B cell (primary cell): ENCODE data around the gene HS6ST2. TPM values are rescaled to one million over a fixed set of nuclear protein-coding genes. Genes with fewer than 3 reads are reported as not detected.

ENCODE experiments used
- ATAC-seq: fragments of 200-7000 bp; cut with Tn5 transposase; one replicate; pipeline ENCODE4 v1.10.0; 2021; ENCODE audit warnings: low read depth, mild to moderate bottlenecking, moderate number of reproducible peaks, moderate library complexity
- CTCF ChIA-PET: fragments of 350-600 bp; sonication (Branson Sonifier 250); formaldehyde crosslinking; loops from one replicate; lab custom pipeline; 2021; ENCODE audit warnings: antibody characterized with exemption, inconsistent platforms; lab: Charles Lee
- POLR2A ChIA-PET: fragments of 350-600 bp; sonication (Branson Sonifier 250); formaldehyde crosslinking; loops from one replicate; lab custom pipeline; 2021; ENCODE audit warnings: antibody characterized with exemption; lab: Charles Lee
- DNase-seq: peaks from one replicate; pipeline ENCODE4 v3.0.0; 2013
- H2AFZ ChIP-seq: 2 replicates; pipeline ENCODE4 v1.6.1; 2012; ENCODE audit warnings: mild to moderate bottlenecking, low read depth, low read length; ENCODE audit not compliant: insufficient read depth, poor library complexity, severe bottlenecking
- H3K27ac ChIP-seq, 2 donors: 1 replicate in 1 of 2; 2 replicates in 1 of 2; pipeline ENCODE4 v1.5.1; 2012 to 2013; ENCODE audit warnings: low read length in 2 of 2, mild to moderate bottlenecking in 2 of 2, moderate library complexity in 1 of 2
- H3K27me3 ChIP-seq, 4 experiments: fragments of 200-600 bp in 1 of 4; sonication (generic) in 1 of 4; replicated peaks in 1 of 4; 1 replicate in 2 of 4; 2 replicates in 2 of 4; pipeline versions ENCODE4 v1.6.1 to v1.7.0; 2013 to 2016; ENCODE audit warnings: low read length in 3 of 4, mild to moderate bottlenecking in 2 of 4, mixed read lengths in 1 of 4, moderate library complexity in 1 of 4; ENCODE audit not compliant: insufficient read depth in 4 of 4, control insufficient read depth in 3 of 4; ENCODE audit errors: control extremely low read depth in 1 of 4
- H3K36me3 ChIP-seq, 2 experiments: replicated peaks in 1 of 2; 1 replicate in 1 of 2; 2 replicates in 1 of 2; pipeline versions ENCODE4 v1.6.1 to v1.7.1; 2013; ENCODE audit warnings: low read length in 1 of 2; ENCODE audit not compliant: insufficient read depth in 2 of 2, control insufficient read depth in 1 of 2; ENCODE audit errors: control extremely low read depth in 1 of 2, extremely low read depth in 1 of 2
- H3K4me1 ChIP-seq, 2 donors: fragments of 200-600 bp in 1 of 2; sonication (generic) in 1 of 2; 1 replicate in 1 of 2; 2 replicates in 1 of 2; pipeline versions ENCODE4 v1.5.1 to v1.6.1; 2013 to 2017; ENCODE audit warnings: low read length in 2 of 2; ENCODE audit not compliant: control insufficient read depth in 2 of 2, insufficient read depth in 2 of 2
- H3K4me2 ChIP-seq: replicated peaks from 2 replicates; pipeline ENCODE3; 2012; ENCODE audit warnings: mild to moderate bottlenecking, low read depth, low read length; ENCODE audit not compliant: poor library complexity, severe bottlenecking
- H3K4me3 ChIP-seq, 5 experiments: fragments of 200-600 bp in 1 of 5; sonication (generic) in 1 of 5; 1 replicate in 3 of 5; 2 replicates in 2 of 5; pipeline versions ENCODE4 v1.5.1 to v1.7.0; 2011 to 2016; ENCODE audit warnings: low read length in 4 of 5, mild to moderate bottlenecking in 4 of 5, low read depth in 2 of 5, control low read depth in 1 of 5, moderate library complexity in 1 of 5; ENCODE audit not compliant: insufficient read depth in 1 of 5; ENCODE audit errors: control extremely low read depth in 1 of 5, extremely low read depth in 1 of 5
- H3K79me2 ChIP-seq: fragments of 200-600 bp; sonication (generic); one replicate; pipeline ENCODE4 v1.6.0; 2016; ENCODE audit warnings: low read length; ENCODE audit not compliant: control insufficient read depth, insufficient read depth
- H3K9ac ChIP-seq: fragments of 200-600 bp; sonication (generic); 2 replicates; pipeline ENCODE4 v1.6.1; 2017; ENCODE audit warnings: mild to moderate bottlenecking, low read length, moderate library complexity
- H3K9me3 ChIP-seq, 3 donors: one replicate each; pipeline versions ENCODE4 v1.6.1 to v1.7.1; 2013; ENCODE audit warnings: low read length in 2 of 3; ENCODE audit not compliant: control insufficient read depth in 2 of 3, insufficient read depth in 1 of 3; ENCODE audit errors: control extremely low read depth in 1 of 3
- H4K20me1 ChIP-seq: 2 replicates; pipeline ENCODE4 v1.6.0; 2012; ENCODE audit warnings: mild to moderate bottlenecking, low read length; ENCODE audit not compliant: insufficient read depth, control insufficient read depth, poor library complexity, severe bottlenecking
- H3K27ac Mint-ChIP-seq: one replicate; pipeline ENCODE4 v1.8.0; 2021; ENCODE audit warnings: mixed read lengths
- H3K27me3 Mint-ChIP-seq: one replicate; pipeline ENCODE4 v1.8.0; 2021; ENCODE audit warnings: mixed read lengths
- H3K4me1 Mint-ChIP-seq: one replicate; pipeline ENCODE4 v1.8.0; 2021; ENCODE audit warnings: mixed read lengths
- H3K4me3 Mint-ChIP-seq: one replicate; pipeline ENCODE4 v1.8.0; 2021; ENCODE audit warnings: mixed read lengths
- H3K9me3 Mint-ChIP-seq: one replicate; pipeline ENCODE4 v1.8.0; 2022; ENCODE audit warnings: mixed read lengths; ENCODE audit not compliant: insufficient read depth
- EZH2 ChIP-seq: IDR thresholded peaks from 2 replicates; pipeline ENCODE4 v1.6.1; 2012; ENCODE audit warnings: borderline replicate concordance, low read depth, mild to moderate bottlenecking, moderate library complexity, low read length; ENCODE audit not compliant: insufficient read depth, poor library complexity, severe bottlenecking
- WGBS: methylation state at CpG from one replicate; pipeline ENCODE4 v1.1.5; 2013; ENCODE audit warnings: missing lambda C conversion rate; ENCODE audit not compliant: insufficient coverage; 5-methylcytosine and 5-hydroxymethylcytosine counted together
- intact Hi-C: fragments of 100-400 bp; cut with micrococcal nuclease; formaldehyde crosslinking; loops from one replicate; pipeline ENCODE4 v1.10.0; 2022
- polyA plus RNA-seq: library from polyadenylated mRNA; depleted of rRNA; stranded (reverse); fragments of >200 nt; gene quantifications from 2 replicates; pipeline ENCODE4 v1.2.3, GENCODE V29; 2012
- total RNA-seq, 2 donors: library from RNA; stranded (reverse); fragments of 120-200 nt in 1 of 2; gene quantifications; 1 replicate in 1 of 2; 2 replicates in 1 of 2; pipeline versions ENCODE4 v1.2.3 to v1.2.4, GENCODE V29; 2013 to 2022
- TF ChIP-seq, protein P1 (sequence below): fragments of 200-600 bp; IDR thresholded peaks from one replicate; pipeline ENCODE4 v1.8.0; 2022; ENCODE audit warnings: antibody characterized with exemption, mild to moderate bottlenecking

The HS6ST2 gene
- total and polyA plus RNA-seq, 2 donors (not counting 1 experiment from before 2014, with no cell fraction given) = not detected

DNA sequence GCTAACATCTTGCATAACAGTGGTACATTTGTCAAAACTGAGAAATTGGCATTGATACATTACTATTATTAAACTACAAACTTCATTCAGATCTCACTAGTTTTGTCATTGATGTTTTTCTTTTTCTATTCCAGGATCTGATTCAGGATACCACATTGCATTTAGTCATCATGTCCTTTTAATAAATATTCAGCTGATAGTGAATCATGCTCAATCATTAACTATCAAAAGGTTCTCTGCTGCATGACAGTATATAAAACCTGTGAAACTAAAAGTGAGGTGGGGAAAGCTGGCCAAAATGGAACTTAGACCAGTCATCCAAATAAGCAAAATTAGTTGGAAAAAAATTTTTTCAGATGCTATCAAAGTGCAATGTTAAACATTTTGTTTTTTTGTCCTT lies 28.1 kb upstream of the HS6ST2 start:
- intact Hi-C loops = no loop called here
- no peaks in the 10 kb centered on the region for H3K27me3 ChIP-seq
- no peak for TF ChIP-seq EZH2
- TF ChIP-seq, protein P1, sequence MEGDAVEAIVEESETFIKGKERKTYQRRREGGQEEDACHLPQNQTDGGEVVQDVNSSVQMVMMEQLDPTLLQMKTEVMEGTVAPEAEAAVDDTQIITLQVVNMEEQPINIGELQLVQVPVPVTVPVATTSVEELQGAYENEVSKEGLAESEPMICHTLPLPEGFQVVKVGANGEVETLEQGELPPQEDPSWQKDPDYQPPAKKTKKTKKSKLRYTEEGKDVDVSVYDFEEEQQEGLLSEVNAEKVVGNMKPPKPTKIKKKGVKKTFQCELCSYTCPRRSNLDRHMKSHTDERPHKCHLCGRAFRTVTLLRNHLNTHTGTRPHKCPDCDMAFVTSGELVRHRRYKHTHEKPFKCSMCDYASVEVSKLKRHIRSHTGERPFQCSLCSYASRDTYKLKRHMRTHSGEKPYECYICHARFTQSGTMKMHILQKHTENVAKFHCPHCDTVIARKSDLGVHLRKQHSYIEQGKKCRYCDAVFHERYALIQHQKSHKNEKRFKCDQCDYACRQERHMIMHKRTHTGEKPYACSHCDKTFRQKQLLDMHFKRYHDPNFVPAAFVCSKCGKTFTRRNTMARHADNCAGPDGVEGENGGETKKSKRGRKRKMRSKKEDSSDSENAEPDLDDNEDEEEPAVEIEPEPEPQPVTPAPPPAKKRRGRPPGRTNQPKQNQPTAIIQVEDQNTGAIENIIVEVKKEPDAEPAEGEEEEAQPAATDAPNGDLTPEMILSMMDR = no peak
- no peaks in the 10 kb centered on the region for H4K20me1 ChIP-seq
- H3K27me3 Mint-ChIP-seq = peaks cover 9% of the 10 kb centered on the region
- no peak overlapping the region for H3K4me3 Mint-ChIP-seq
- no peak overlapping the region for H3K9ac ChIP-seq
- no peaks in the 10 kb centered on the region for H3K4me1 ChIP-seq
- H3K4me2 ChIP-seq = no peak overlapping the region
- H3K36me3 ChIP-seq = no peaks in the 10 kb centered on the region
- no peak overlapping the region for H3K27ac ChIP-seq
- DNase-seq = no peak
- H3K79me2 ChIP-seq = no peaks in the 10 kb centered on the region
- ATAC-seq = no peak
- ChIA-PET CTCF (interaction anchor here (0.6 kb wide), 1 partner anchor 1330 kb away, joined by 3 read pairs; no protein-coding TSS in a partner anchor), POLR2A (no interaction called here)
- no peak overlapping the region for H3K27ac Mint-ChIP-seq
- no peak overlapping the region for H3K4me3 ChIP-seq
- H3K9me3 Mint-ChIP-seq = no peaks in the 10 kb centered on the region
- no peaks in the 10 kb centered on the region for H3K4me1 Mint-ChIP-seq
- no peaks in the 10 kb centered on the region for H3K9me3 ChIP-seq
- no peak overlapping the region for H2AFZ ChIP-seq

DNA sequence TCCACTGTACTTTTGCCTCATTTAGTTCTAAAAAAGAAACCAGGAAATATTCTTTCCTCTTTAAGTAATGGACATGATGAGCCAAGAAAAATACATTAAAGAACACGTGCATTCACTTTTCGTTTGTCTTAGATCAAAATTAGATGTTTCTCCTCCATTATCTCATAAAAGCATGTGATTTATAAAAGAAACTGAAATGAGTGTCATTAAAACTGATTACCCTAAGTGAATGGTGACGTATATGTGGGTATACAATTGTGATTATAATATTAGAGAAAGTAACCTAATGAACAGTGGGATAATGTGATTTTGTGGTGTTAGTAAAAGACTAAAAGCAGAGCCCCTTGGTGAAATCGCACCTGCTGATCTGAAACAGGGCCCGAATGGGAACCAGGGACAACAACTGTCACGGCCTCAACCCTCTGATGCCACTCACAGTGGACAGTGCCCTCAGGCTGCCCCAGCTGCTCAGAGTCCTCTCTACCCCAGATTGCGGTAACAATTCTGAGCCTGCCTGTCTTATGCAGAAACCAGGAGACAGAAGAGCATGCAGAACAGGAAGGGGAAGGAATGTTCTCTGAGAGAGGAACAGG lies 25.7 kb upstream of the HS6ST2 start:
- DNase-seq (no peak), ATAC-seq (no peak)
- Histone ChIP-seq H3K9me3 (no peaks in the 10 kb centered on the region), H3K4me3 (no peak overlapping the region), H2AFZ (no peak overlapping the region), H3K36me3 (no peaks in the 10 kb centered on the region), H3K9ac (no peak overlapping the region), H3K27me3 (no peaks in the 10 kb centered on the region), H4K20me1 (no peaks in the 10 kb centered on the region), H3K4me2 (no peak overlapping the region), H3K4me1 (no peaks in the 10 kb centered on the region), H3K79me2 (no peaks in the 10 kb centered on the region), H3K27ac (no peak overlapping the region)
- intact Hi-C loops = no loop called here
- peaks cover 9% of the 10 kb centered on the region for H3K27me3 Mint-ChIP-seq
- no peak for TF ChIP-seq EZH2
- TF ChIP-seq, protein P1 = no peak
- no peaks in the 10 kb centered on the region for H3K9me3 Mint-ChIP-seq
- H3K4me3 Mint-ChIP-seq = no peak overlapping the region
- ChIA-PET CTCF (no interaction called here), POLR2A (no interaction called here)
- no peaks in the 10 kb centered on the region for H3K4me1 Mint-ChIP-seq
- WGBS = 80% methylated on average over 2 of the region's 7 CpGs
- H3K27ac Mint-ChIP-seq = no peak overlapping the region
